SK-N-SH treated with all-trans-retinoic acid at 6 μM for 48 hours (cell line): Measurements from ENCODE around the gene POU3F2.

Experiments
- ARNTL ChIP-seq: fragments of 450-650 bp; formaldehyde crosslinking; IDR thresholded peaks from 2 replicates; pipeline ENCODE4 v1.5.0; 2020; ENCODE audit warnings: low read depth, mild to moderate bottlenecking, moderate library complexity, borderline replicate concordance
- BACH2 ChIP-seq: fragments of 250-450 bp; sonication (Bioruptor Pico); IDR thresholded peaks from 2 replicates; pipeline ENCODE4 v1.9.0; 2021; ENCODE audit warnings: mild to moderate bottlenecking, borderline replicate concordance
- ESRRG ChIP-seq: fragments of 250-450 bp; sonication (Bioruptor Pico); IDR thresholded peaks from 2 replicates; pipeline ENCODE4 v1.6.1; 2021; ENCODE audit warnings: mild to moderate bottlenecking
- GLIS3 ChIP-seq: fragments of 250-450 bp; sonication (Bioruptor Pico); IDR thresholded peaks from 2 replicates; pipeline ENCODE4 v1.5.0; 2020; ENCODE audit warnings: mild to moderate bottlenecking, moderate library complexity
- ISL1 ChIP-seq: fragments of 250-450 bp; sonication (Bioruptor Pico); IDR thresholded peaks from 2 replicates; pipeline ENCODE4 v2.1.2; 2022; ENCODE audit warnings: mild to moderate bottlenecking, moderate library complexity
- PPARA ChIP-seq: fragments of 250-450 bp; sonication (Bioruptor Pico); IDR thresholded peaks from 2 replicates; pipeline ENCODE4 v1.5.0; 2020; ENCODE audit warnings: mild to moderate bottlenecking, borderline replicate concordance
- RARB ChIP-seq: fragments of 250-450 bp; sonication (Bioruptor Pico); IDR thresholded peaks from 2 replicates; pipeline ENCODE4 v1.8.0; 2021; ENCODE audit warnings: mild to moderate bottlenecking, moderate library complexity
- TOX ChIP-seq: fragments of 250-450 bp; sonication (Bioruptor Pico); IDR thresholded peaks from 2 replicates; pipeline ENCODE4 v1.8.0; 2021; ENCODE audit warnings: mild to moderate bottlenecking, moderate library complexity, borderline replicate concordance
- ZFP30 ChIP-seq: fragments of 450-650 bp; formaldehyde crosslinking; IDR thresholded peaks from 2 replicates; pipeline ENCODE4 v1.5.0; 2022; ENCODE audit warnings: mild to moderate bottlenecking, moderate library complexity
- TF ChIP-seq, protein P1 (sequence below): fragments of 250-450 bp; sonication (Bioruptor Pico); IDR thresholded peaks from 2 replicates; pipeline ENCODE4 v1.8.0; 2020; ENCODE audit warnings: mild to moderate bottlenecking, moderate library complexity, borderline replicate concordance
- TF ChIP-seq, protein P2 (sequence below): fragments of 250-450 bp; sonication (Bioruptor Pico); IDR thresholded peaks from 2 replicates; pipeline ENCODE4 v1.5.1; 2020; ENCODE audit warnings: low read depth, mild to moderate bottlenecking, moderate library complexity

DNA sequence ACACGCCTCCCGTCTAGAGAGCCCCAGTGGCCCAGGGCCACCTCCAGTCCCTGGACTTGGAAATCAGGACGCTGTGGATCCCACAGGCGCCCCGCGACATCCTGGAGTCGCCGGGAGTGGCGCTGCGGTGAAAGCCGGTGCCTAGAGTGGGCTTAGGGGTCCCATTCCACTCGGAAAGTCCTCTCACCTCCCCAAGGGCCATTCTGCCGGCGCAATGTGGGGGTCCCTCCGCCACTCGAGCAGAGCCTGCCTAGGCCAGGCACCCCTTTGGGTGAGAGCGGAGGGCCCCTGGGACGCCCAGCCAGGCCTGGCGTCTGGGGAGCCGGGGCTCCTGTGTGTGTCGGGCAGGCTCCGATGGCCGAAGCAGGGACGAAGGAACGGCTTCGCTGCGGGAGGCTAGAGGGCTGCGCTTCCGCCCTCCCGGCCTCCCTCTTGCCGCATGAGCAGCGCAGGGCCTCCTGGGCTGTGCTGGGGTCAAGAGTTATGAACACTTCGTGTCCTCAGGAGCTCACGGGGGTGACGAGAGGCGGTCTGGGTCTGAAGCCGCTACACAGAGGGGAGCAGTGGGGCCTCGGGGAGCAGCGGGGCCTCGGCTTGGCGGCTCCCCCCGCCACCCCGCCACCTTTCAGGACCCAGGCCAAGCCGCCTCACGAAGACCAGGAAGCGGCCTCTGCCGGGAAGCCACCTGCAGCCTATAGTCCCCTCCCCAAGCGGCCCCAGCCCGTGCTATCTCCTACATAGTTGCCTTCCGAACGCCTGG is 13.6 kb downstream of the POU3F2 start:
- TF ChIP-seq ESRRG (CRISPR knock-in tag) (no peak), ARNTL (CRISPR knock-in tag) (no peak), ZFP30 (CRISPR knock-in tag) (no peak), TOX (no peak), RARB (CRISPR knock-in tag) (no peak), GLIS3 (CRISPR knock-in tag) (no peak), PPARA (CRISPR knock-in tag) (no peak), ISL1 (CRISPR knock-in tag) (no peak), BACH2 (CRISPR knock-in tag) (no peak)
- TF ChIP-seq, protein P1, sequence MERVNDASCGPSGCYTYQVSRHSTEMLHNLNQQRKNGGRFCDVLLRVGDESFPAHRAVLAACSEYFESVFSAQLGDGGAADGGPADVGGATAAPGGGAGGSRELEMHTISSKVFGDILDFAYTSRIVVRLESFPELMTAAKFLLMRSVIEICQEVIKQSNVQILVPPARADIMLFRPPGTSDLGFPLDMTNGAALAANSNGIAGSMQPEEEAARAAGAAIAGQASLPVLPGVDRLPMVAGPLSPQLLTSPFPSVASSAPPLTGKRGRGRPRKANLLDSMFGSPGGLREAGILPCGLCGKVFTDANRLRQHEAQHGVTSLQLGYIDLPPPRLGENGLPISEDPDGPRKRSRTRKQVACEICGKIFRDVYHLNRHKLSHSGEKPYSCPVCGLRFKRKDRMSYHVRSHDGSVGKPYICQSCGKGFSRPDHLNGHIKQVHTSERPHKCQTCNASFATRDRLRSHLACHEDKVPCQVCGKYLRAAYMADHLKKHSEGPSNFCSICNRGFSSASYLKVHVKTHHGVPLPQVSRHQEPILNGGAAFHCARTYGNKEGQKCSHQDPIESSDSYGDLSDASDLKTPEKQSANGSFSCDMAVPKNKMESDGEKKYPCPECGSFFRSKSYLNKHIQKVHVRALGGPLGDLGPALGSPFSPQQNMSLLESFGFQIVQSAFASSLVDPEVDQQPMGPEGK (CRISPR knock-in tag) = no peak
- TF ChIP-seq, protein P2, sequence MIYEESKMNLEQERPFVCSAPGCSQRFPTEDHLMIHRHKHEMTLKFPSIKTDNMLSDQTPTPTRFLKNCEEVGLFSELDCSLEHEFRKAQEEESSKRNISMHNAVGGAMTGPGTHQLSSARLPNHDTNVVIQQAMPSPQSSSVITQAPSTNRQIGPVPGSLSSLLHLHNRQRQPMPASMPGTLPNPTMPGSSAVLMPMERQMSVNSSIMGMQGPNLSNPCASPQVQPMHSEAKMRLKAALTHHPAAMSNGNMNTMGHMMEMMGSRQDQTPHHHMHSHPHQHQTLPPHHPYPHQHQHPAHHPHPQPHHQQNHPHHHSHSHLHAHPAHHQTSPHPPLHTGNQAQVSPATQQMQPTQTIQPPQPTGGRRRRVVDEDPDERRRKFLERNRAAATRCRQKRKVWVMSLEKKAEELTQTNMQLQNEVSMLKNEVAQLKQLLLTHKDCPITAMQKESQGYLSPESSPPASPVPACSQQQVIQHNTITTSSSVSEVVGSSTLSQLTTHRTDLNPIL (CRISPR knock-in tag) = no peak
